HG03108 (cell line): ENCODE data around the gene ITGA2B.
"Not testable (repeated sequence)": the region's sequence is repeated elsewhere in the genome, so short reads cannot be mapped to it uniquely, and the experiment has no call there.

Experiments used
- ATAC-seq: cut with Tn5 transposase; IDR thresholded peaks from one replicate; pipeline ENCODE4 v1.9.1; 2021; ENCODE audit warnings: moderate library complexity; ENCODE audit not compliant: unreplicated experiment

The ITGA2B gene

DNA sequence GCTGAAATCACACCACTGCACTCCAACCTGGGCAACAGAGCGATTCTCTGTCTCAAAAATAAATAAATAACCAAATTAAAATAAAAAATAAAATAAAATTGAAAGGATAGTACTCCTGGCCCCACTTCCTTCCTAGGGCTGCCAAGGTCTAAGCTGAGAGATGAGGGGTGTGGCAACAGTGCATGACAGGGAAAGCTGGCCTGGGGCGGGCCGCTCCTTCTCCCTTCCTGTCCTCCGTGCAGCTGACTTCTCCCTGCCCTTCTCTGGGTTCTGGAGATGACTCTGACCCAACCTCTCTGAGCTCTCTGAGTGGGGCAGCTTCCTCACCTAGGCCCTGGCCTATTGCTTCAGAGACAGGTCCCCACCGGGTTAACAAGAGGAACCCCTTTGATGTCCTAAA lies 56.1 kb downstream of the ITGA2B start:
- no peak for ATAC-seq

- no peak for ATAC-seq
Observed at GRCh38 chr17:44331249-44331760, 58.1 kb downstream of the ITGA2B start.

DNA sequence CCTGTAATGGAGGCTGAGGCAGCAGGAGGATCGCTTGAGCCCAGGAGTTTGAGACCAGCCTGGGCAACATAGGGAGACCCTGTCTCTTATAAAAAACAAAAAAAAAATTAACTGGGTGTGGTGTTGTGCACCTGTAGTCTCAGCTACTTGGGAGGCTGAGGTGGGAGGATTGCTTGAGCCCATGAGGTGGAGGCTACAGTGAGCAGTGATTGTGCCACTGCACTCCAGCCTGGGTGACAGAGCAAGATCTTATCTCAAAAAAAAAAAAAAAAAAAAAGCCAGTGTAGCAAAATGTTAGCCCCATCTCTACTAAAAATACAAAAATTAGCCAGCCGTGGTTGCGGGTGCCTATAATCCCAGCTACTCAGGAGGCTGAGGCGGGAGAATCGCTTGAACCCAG lies 59.2 kb downstream of the ITGA2B start:
- ATAC-seq = not testable (repeated sequence)

- ATAC-seq = not testable (repeated sequence)
Observed at GRCh38 chr17:44329516-44329915, 59.9 kb downstream of the ITGA2B start.

- ATAC-seq = no peak
Observed at GRCh38 chr17:44327715-44328449, 61.6 kb downstream of the ITGA2B start.

- peak; percentile 59 for ATAC-seq
Observed at GRCh38 chr17:44326861-44327444, 62.5 kb downstream of the ITGA2B start.

DNA sequence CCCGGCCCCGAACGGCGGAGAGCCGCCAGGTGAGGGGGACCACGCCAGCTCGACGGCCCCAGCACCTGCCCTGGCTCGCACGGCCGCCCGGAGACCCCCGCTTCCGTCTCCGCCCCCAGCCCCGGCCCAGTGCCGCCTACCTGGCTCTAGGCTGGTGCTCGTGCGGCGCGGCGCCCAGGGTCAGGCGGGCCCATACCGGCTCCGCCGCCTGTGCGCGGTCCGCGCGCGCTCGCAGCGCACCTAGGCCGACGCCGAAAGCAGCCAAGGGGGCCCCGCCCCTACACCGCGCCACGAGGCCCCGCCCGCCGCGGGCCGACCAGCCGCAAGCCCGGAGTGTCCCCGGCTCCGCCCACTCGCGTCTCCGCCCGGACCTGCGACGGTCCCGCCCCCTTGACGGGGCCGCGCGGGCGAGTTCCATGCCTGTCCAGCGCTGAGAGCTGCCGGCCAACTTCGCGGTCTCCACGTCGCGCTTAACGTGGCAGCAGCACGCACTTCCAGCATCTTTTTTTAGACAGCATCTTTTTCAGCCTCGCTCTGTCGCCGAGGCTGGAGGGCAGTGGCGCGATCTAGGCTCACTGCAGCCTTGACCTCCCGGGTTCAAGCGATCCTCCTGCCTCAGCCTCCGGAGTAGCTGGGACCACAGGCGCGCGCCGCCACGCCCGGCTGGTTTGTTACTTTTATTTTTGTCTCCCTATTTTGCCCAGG lies 64.7 kb downstream of the ITGA2B start, which contains the start of gene SLC25A39:
Gene SLC25A39 (minus strand): TSS at position 253 of the 705 bp plus-strand sequence. CDS start 1,261 bp downstream, outside the sequence.
- peak; percentile 53 for ATAC-seq

DNA sequence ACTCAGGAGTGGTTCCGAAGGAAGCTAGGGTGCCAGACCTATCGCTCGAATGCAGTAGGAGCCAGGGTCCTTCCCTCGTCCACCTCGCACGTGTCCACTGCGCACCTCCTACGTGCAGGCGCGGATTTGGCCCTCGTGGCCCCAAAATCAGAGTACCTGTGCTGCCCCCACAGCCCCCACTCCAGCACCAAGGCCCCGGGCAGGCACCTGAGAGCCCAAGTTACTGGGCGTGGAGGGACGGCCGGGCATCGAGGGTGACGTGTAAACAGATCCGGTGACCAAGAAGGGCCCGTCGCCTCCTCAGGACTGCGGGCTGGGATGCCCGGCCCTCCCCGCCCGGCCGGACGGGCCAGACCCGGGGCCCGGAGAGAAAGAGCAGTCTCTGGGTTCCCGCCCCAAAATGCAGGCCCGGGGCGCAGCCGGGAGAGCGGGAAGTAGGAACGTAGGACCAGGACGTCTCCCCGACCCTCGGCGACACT lies 65.3 kb downstream of the ITGA2B start:
- no peak for ATAC-seq

DNA sequence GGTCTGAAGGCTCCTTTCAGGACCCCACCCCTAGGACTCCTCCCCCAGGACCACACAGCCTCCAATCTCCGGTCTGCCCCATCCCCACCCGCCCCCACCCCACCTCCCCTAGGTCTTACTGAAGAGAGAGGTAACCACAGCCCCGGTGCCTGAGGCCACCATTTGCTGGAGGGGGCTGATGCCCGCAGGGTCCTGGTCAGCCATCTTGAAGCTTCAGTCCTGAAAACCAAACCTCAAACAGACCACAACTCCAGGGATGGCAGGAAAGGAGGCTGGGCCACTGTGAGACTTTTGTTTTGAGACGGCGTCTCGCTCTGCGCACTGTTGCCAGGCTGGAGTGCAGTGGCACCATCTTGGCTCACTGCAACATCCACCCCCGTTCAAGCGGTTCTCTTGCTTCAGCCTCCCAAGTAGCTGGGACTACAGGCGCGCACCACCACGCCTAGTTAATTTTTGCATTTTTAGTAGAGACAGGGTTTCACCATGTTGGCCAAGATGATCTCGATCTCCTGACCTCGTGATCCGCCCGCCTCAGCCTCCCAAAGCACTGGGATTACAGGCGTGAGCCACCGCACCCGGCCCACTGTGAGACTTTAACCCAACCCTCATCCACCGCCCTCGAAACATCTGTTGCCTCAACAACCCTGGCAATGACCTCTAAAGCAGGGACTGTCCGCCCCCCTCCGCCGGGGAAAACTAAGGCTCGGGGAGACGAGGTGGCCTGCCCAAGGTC lies 65.9 kb downstream of the ITGA2B start:
- no peak for ATAC-seq

DNA sequence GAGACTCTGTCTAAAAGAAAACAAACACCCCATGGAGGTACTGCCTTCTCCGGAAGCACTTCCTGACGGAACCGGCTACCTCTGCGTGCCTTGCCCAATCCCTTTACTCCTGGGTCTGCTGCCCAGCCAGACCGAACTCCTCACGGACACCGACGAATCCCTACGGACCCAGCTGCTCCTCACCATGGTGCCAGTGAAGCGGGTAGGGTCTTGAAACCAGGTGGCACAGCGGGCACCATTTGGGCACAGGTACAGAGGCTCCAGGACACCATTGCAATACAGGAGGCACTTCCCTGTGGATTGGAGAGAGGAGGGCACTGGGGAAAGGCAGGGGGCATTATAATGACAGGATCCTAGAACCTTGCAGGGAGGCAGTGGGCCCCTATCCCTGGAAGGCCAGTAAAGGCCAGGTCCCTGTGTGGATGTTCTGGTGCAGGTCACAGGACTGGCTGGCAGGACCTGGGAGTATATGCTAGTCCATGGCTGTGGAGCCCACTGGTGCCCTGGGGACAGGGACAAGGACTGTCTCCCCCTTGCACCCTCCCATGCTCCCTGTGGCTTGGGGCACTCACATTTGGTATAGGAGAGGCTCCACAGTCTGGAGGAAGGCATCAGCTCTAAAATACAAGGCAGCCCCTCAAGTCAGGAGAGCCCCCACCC lies 67.1 kb downstream of the ITGA2B start:
- no peak for ATAC-seq
